HL-60 (cell line): ENCODE measurements around the gene GAB2.
A peak's percentile ranks its signal among the peaks of the same experiment; 100 is the strongest.

Source experiments
- DNase-seq, 2 experiments: peaks; one replicate each; pipeline ENCODE4 v3.0.0-alpha.2; 2010 to 2020; ENCODE audit warnings: low read depth in 1 of 2, low spot score in 1 of 2
- H3K27ac ChIP-seq: fragments of 250-450 bp; sonication (Bioruptor Pico); replicated peaks from 2 replicates; pipeline ENCODE4 v1.5.1; 2020; ENCODE audit warnings: mild to moderate bottlenecking, moderate library complexity
- H3K27me3 ChIP-seq: fragments of 250-450 bp; sonication (Bioruptor Pico); 2 replicates; pipeline ENCODE4 v1.5.1; 2021; ENCODE audit warnings: mild to moderate bottlenecking, moderate library complexity; ENCODE audit not compliant: insufficient read depth, poor library complexity, severe bottlenecking
- H3K4me3 ChIP-seq: replicated peaks from 2 replicates; pipeline ENCODE4 v1.5.1; 2011; ENCODE audit warnings: mild to moderate bottlenecking, control low read depth, low read length; ENCODE audit not compliant: insufficient read depth
- CTCF ChIP-seq: IDR thresholded peaks from one replicate; pipeline ENCODE4 v1.5.1; 2011; ENCODE audit warnings: low read length, control low read depth, inconsistent platforms; ENCODE audit not compliant: insufficient read depth
- GABPA ChIP-seq: IDR thresholded peaks from 2 replicates; pipeline ENCODE4 v1.6.1; 2012; ENCODE audit warnings: low read depth
- POLR2AphosphoS5 ChIP-seq: IDR thresholded peaks from 2 replicates; pipeline ENCODE4 v1.6.1; 2012; ENCODE audit warnings: low read depth
- SPI1 ChIP-seq: IDR thresholded peaks from 2 replicates; pipeline ENCODE4 v1.6.1; 2012; ENCODE audit warnings: low read depth, mild to moderate bottlenecking, borderline replicate concordance
- TF ChIP-seq, protein P1 (sequence below): IDR thresholded peaks from 2 replicates; pipeline ENCODE4 v1.6.1; 2012; ENCODE audit warnings: low read depth; ENCODE audit not compliant: insufficient replicate concordance

GAB2 gene

DNA sequence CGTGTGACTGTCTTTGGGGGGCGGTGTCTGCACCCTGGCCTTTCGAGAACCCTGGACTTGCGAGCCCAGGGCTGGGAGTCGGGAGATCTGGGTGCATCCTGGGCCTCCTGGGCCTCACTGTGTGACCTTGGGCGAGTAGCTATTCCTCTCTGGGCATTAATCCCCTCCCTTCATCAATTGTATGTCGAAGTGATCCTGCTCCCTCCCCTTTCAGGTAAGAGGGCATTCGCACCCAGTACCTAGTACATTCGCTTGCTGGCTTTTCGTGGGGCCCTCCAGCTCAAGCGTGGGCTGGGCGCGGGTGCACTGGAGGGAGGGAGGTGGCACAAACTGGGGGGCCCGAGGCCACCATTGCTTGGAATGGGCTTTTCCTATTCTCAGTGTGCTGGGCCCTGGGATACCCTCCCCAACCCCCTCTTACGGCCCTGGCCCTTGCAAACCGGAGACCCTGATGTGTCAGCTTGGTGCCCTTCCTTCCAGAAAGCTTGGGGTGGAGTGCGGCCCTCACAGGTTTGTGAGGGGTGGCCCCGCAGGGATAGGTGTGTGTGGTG is 228.4 kb downstream of the GAB2 start:
- DNase-seq: no peak
- TF ChIP-seq GABPA: no peak
- TF ChIP-seq, protein P1, sequence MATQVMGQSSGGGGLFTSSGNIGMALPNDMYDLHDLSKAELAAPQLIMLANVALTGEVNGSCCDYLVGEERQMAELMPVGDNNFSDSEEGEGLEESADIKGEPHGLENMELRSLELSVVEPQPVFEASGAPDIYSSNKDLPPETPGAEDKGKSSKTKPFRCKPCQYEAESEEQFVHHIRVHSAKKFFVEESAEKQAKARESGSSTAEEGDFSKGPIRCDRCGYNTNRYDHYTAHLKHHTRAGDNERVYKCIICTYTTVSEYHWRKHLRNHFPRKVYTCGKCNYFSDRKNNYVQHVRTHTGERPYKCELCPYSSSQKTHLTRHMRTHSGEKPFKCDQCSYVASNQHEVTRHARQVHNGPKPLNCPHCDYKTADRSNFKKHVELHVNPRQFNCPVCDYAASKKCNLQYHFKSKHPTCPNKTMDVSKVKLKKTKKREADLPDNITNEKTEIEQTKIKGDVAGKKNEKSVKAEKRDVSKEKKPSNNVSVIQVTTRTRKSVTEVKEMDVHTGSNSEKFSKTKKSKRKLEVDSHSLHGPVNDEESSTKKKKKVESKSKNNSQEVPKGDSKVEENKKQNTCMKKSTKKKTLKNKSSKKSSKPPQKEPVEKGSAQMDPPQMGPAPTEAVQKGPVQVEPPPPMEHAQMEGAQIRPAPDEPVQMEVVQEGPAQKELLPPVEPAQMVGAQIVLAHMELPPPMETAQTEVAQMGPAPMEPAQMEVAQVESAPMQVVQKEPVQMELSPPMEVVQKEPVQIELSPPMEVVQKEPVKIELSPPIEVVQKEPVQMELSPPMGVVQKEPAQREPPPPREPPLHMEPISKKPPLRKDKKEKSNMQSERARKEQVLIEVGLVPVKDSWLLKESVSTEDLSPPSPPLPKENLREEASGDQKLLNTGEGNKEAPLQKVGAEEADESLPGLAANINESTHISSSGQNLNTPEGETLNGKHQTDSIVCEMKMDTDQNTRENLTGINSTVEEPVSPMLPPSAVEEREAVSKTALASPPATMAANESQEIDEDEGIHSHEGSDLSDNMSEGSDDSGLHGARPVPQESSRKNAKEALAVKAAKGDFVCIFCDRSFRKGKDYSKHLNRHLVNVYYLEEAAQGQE: no peak
- TF ChIP-seq POLR2AphosphoS5: no peak
- no peak for TF ChIP-seq SPI1
- no peak for TF ChIP-seq CTCF
- peak overlapping the region; percentile 97 for H3K4me3 ChIP-seq
- H3K27me3 ChIP-seq: no peaks in the 10 kb centered on the region
- no peak overlapping the region for H3K27ac ChIP-seq

DNA sequence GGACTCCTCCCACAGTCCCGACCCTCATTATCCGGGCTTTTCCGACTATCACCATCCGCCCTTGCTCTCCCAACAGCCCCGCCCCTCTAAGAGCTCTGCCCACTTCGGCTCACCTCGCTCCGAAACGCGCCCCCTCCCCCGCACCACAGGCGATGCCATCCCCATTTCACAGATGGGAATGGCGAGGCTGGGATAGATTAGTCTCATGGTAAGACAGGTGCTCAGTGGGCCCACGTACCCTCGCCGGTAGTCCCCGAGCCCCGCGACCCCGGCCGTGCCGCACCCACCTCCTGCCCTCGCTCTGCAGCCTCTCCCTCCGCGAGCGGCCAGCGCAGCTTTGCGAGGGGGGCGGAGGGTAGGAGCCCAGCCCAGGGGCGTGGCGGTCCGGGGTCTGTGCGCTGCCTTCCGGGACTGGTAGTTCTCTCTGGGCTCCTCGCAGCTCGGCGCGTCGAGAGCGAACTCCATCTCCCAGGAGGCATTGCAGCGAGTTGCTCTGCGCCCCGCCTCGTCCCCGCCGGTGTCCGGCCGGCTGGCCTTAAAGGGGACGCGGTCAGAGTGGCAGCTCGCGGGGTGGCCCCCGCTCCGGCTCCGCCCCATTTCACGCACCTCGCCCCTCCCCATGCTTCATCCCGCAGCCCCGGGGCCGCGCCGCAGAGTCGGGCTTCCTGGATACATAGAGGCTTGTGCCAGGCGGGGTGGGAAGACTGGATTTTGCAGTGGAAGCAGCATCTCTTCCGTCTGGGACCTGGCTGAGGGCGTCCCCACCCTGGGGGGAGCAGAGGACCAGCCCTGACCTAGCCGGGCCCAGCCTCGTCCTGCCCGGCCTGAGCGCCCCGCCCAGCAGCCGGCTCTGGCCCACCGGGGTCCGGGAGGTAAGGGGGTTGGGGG is 229.1 kb downstream of the GAB2 start, which contains the start of the genes KCTD21 and USP35:
KCTD21 (minus strand) TSS at position 341 of the 888 bp plus-strand sequence. CDS start 14,072 bp downstream, outside the sequence.
USP35 (plus strand) TSS at position 634 of the 888 bp plus-strand sequence. CDS start 7,327 bp downstream, outside the sequence.
- Histone ChIP-seq H3K27me3 (no peaks in the 10 kb centered on the region), H3K4me3 (peak within 1 kb of the TSS; percentile 97), H3K27ac (peak within 1 kb of the TSS; percentile 44)
- TF ChIP-seq POLR2AphosphoS5 (peak; percentile 31; the same call in 1 of the 2 replicates), CTCF (no peak)
- DNase-seq: peak; percentile 86 to 97

DNA sequence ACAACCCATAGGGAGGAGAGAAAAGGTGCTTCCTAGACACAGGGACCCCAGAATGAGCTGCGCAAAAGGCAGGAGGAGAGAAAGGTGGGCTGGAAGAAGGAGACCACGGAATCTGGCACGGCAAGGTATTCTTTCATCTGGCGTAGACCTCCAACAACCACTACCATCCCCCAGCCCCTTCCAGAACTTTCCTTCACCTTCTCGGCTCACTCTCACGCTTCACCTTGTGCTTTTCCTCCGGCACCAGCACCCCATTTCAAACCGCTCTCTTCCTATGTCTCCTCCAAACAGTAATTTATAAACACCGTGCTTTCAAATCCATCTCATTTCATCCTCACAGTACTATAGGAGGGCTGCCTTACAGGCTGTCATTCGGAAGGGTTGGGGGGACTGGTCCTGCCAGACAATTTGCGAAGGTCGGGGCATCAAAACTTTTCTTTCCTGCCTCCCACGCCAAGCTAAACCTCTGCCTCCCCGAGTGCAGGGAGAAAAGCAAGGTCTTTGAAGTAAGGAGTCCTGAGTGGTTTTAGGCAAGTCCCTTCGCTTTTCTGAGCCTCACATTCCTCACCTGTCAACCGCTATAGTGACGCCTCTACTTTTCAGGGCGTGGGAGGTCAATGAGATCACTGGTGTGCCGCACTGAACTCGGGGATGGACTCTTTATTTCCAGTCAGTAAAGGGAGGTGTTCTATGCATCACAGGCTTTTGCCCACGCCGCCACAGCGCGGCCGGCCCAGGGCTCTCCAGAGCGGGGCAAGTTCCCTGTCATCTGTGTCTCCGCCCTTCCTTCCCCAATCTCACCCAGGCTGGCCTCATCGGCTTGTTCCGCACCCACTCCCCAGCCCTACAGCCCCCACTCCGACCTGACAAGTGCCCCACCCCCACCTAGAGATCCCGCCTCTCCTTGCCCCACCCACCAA is 230.0 kb downstream of the GAB2 start:
- TF ChIP-seq GABPA (no peak), POLR2AphosphoS5 (no peak), SPI1 (no peak), CTCF (no peak)
- TF ChIP-seq, protein P1: no peak
- peak overlapping the region; percentile 97 for H3K4me3 ChIP-seq
- peak; percentile 74 to 85 for DNase-seq
- no peaks in the 10 kb centered on the region for H3K27me3 ChIP-seq
- H3K27ac ChIP-seq: no peak overlapping the region; the same call in none of the 2 replicates
